ENCODE measurements around the gene DDIAS.

DDIAS gene

GRCh38 chr11:82903843-82904586 is 2.5 kb downstream of the DDIAS start:
- Histone ChIP-seq H3K36me3 (ENCODE audit: control insufficient read depth, insufficient read depth, low read length) (no peaks in the 10 kb centered on the region), H3K27me3 (replicated peaks; ENCODE audit: control insufficient read depth, insufficient read depth, low read length) (no peaks in the 10 kb centered on the region), H3K4me3 (replicated peaks; ENCODE audit: low read depth, low read length) (no peak overlapping the region)
- no peak for TF ChIP-seq CTCF (IDR thresholded peaks at IDR 0.05; ENCODE audit: insufficient read depth, low read length, poor library complexity, severe bottlenecking)
- no peak for DNase-seq (ENCODE audit: extremely low read depth, insufficient read length)

- Histone ChIP-seq H3K27me3 (replicated peaks; ENCODE audit: control insufficient read depth, insufficient read depth, low read length) (no peaks in the 10 kb centered on the region), H3K4me3 (replicated peaks; ENCODE audit: low read depth, low read length) (no peak overlapping the region), H3K36me3 (ENCODE audit: control insufficient read depth, insufficient read depth, low read length) (no peaks in the 10 kb centered on the region)
- no peak for DNase-seq (ENCODE audit: extremely low read depth, insufficient read length)
- peak; percentile 33 for TF ChIP-seq CTCF (IDR thresholded peaks at IDR 0.05; ENCODE audit: insufficient read depth, low read length, poor library complexity, severe bottlenecking)
Observed at GRCh38 chr11:82906236-82906635, 4.7 kb downstream of the DDIAS start.

- TF ChIP-seq CTCF (IDR thresholded peaks at IDR 0.05; ENCODE audit: insufficient read depth, low read length, poor library complexity, severe bottlenecking): no peak
- H3K4me3 ChIP-seq (replicated peaks; ENCODE audit: low read depth, low read length): no peak overlapping the region
Observed at GRCh38 chr11:82906931-82907330, 5.4 kb downstream of the DDIAS start.

GRCh38 chr11:82907371-82907770 is 5.8 kb downstream of the DDIAS start:
- TF ChIP-seq CTCF (IDR thresholded peaks at IDR 0.05; ENCODE audit: insufficient read depth, low read length, poor library complexity, severe bottlenecking): no peak
- H3K27me3 ChIP-seq (replicated peaks; ENCODE audit: control insufficient read depth, insufficient read depth, low read length): no peaks in the 10 kb centered on the region
- no peak for DNase-seq (ENCODE audit: extremely low read depth, insufficient read length)
- H3K4me3 ChIP-seq (replicated peaks; ENCODE audit: low read depth, low read length): no peak overlapping the region
- no peaks in the 10 kb centered on the region for H3K36me3 ChIP-seq (ENCODE audit: control insufficient read depth, insufficient read depth, low read length)

More at GRCh38 chr11:82906931-82907330, 5.4 kb downstream of the DDIAS start:
- H3K27me3 ChIP-seq (replicated peaks; ENCODE audit: control insufficient read depth, insufficient read depth, low read length): no peaks in the 10 kb centered on the region
- no peak for DNase-seq (ENCODE audit: extremely low read depth, insufficient read length)
- no peaks in the 10 kb centered on the region for H3K36me3 ChIP-seq (ENCODE audit: control insufficient read depth, insufficient read depth, low read length)

- Histone ChIP-seq H3K36me3 (ENCODE audit: control insufficient read depth, insufficient read depth, low read length) (no peaks in the 10 kb centered on the region), H3K27me3 (replicated peaks; ENCODE audit: control insufficient read depth, insufficient read depth, low read length) (no peaks in the 10 kb centered on the region), H3K4me3 (replicated peaks; ENCODE audit: low read depth, low read length) (no peak overlapping the region)
- TF ChIP-seq CTCF (IDR thresholded peaks at IDR 0.05; ENCODE audit: insufficient read depth, low read length, poor library complexity, severe bottlenecking): no peak
- no peak for DNase-seq (ENCODE audit: extremely low read depth, insufficient read length)
Observed at GRCh38 chr11:82908311-82908710, 6.8 kb downstream of the DDIAS start.
